Stimulated activated naive CD8-positive, alpha-beta T cell treated with anti-CD3 and anti-CD28 coated beads, Interleukin-15, Interleukin-2, amounts not matched to agents 100 ng/mL and 50 ng/mL, for 24 hours (primary cell): ENCODE data around the gene LBHD2.

Source experiments
- H3K27ac Mint-ChIP-seq: one replicate; pipeline ENCODE4 v1.8.0; 2021; ENCODE audit warnings: mild to moderate bottlenecking, mixed read lengths
- H3K27me3 Mint-ChIP-seq: one replicate; pipeline ENCODE4 v1.8.0; 2021; ENCODE audit warnings: mixed read lengths
- H3K36me3 Mint-ChIP-seq: one replicate; pipeline ENCODE4 v1.8.0; 2021; ENCODE audit warnings: low read depth, mixed read lengths
- H3K4me1 Mint-ChIP-seq: one replicate; pipeline ENCODE4 v1.8.0; 2021; ENCODE audit warnings: low read depth, mixed read lengths
- H3K4me3 Mint-ChIP-seq: one replicate; pipeline ENCODE4 v1.8.0; 2021; ENCODE audit warnings: mild to moderate bottlenecking, mixed read lengths
- H3K9me3 Mint-ChIP-seq: one replicate; pipeline ENCODE4 v1.8.0; 2021; ENCODE audit warnings: mixed read lengths

Gene LBHD2

GRCh38 chr14:103133210-103134140, 49.5 kb downstream of the LBHD2 start:
- Mint-ChIP-seq H3K36me3 (no peaks in the 10 kb centered on the region), H3K27ac (no peak overlapping the region), H3K9me3 (no peaks in the 10 kb centered on the region), H3K4me3 (no peak overlapping the region), H3K27me3 (no peaks in the 10 kb centered on the region), H3K4me1 (no peaks in the 10 kb centered on the region)

- Mint-ChIP-seq H3K36me3 (no peaks in the 10 kb centered on the region), H3K9me3 (no peaks in the 10 kb centered on the region), H3K27me3 (no peaks in the 10 kb centered on the region), H3K27ac (no peak overlapping the region), H3K4me3 (no peak overlapping the region), H3K4me1 (no peaks in the 10 kb centered on the region)
Measured at GRCh38 chr14:103134405-103134804, 50.4 kb downstream of the LBHD2 start.

- Mint-ChIP-seq H3K4me1 (no peaks in the 10 kb centered on the region), H3K27me3 (peaks cover 3% of the 10 kb centered on the region), H3K9me3 (no peaks in the 10 kb centered on the region), H3K4me3 (no peak overlapping the region), H3K27ac (no peak overlapping the region), H3K36me3 (no peaks in the 10 kb centered on the region)
Measured at GRCh38 chr14:103134919-103135318, 50.9 kb downstream of the LBHD2 start.

DNA sequence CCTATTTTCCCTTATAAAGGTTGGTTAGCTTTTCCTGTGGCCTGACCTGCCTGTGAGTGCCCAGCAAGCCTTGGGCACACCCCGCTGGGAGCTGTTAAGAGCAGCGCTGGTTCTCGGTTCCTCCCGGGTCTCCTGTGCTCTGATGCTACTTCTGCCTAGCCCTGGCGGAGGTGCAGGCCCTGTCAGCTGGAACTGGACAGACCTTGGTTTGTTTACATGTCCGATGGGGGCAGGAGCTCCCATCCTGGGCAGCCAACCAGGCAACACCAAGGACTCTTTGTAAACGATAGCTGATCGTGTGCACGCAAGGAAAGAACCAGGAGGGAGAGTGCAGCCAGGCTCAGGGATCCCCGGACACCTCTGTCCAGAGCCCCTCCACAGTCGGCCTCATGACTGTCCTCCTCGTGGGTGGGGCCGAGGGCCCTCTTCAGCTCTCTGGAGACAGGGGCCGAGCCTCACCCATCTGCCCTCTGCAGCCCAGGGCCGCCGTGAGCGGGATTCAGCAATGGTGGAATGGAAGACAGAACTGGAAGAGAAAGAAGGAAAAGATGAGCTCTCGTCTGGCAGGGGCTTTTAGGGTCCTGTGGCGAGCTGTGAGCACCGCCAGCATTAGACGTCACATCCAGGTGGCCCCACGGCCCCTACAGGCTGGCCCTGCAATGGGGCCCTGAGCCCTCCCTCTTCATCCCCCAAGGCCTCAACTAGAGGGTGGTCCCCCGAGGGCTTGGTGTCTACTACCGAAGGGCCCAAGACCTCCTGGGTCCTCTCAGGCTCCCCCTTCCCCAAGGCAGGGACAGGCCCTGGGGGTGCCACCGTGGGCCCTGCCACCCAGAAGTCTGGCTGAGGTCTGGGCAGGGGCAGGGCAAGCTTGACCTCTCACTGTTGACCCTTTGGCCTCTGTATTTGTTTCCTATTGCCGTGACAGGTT, 51.6 kb downstream of the LBHD2 start:
- H3K27me3 Mint-ChIP-seq = peaks cover 7% of the 10 kb centered on the region
- no peaks in the 10 kb centered on the region for H3K4me1 Mint-ChIP-seq
- no peak overlapping the region for H3K4me3 Mint-ChIP-seq
- no peaks in the 10 kb centered on the region for H3K9me3 Mint-ChIP-seq
- H3K27ac Mint-ChIP-seq = no peak overlapping the region
- no peaks in the 10 kb centered on the region for H3K36me3 Mint-ChIP-seq

- no peak overlapping the region for H3K27ac Mint-ChIP-seq
- no peaks in the 10 kb centered on the region for H3K4me1 Mint-ChIP-seq
- no peak overlapping the region for H3K4me3 Mint-ChIP-seq
- peaks cover 12% of the 10 kb centered on the region for H3K27me3 Mint-ChIP-seq
- no peaks in the 10 kb centered on the region for H3K9me3 Mint-ChIP-seq
- no peaks in the 10 kb centered on the region for H3K36me3 Mint-ChIP-seq
Measured at GRCh38 chr14:103136388-103137271, 52.6 kb downstream of the LBHD2 start.

DNA sequence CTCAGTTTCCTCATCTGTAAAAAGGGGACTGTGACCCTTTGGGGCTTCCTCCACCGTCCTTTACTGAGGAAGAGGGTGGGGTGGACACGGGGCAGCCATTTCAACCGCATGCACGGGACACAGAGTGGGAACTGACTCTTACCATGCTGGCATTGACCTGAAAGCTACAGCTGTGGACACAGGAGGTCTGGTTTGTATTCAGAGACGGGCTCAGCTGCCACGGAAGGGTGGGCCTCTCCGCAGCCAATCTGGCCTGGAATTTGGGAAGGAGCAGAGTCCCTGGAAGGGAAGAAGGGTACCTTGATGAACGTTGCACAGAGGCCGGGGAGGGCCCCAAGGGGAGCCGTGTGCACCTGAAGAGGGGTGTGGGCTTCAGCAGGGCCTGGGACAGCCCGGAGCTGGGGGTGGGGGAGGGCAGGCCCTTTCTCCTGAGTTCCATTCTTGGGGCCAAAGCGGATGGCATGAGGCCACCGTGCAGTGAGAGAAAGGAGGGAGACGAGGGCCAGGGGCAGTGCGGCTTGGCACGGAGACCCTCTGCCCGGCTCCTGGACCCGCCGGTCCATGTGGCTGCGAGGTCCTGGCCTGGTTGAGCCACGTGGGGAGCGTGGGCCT, 53.8 kb downstream of the LBHD2 start:
- H3K4me1 Mint-ChIP-seq = no peaks in the 10 kb centered on the region
- H3K9me3 Mint-ChIP-seq = no peaks in the 10 kb centered on the region
- H3K27ac Mint-ChIP-seq = no peak overlapping the region
- peaks cover 22% of the 10 kb centered on the region for H3K27me3 Mint-ChIP-seq
- no peaks in the 10 kb centered on the region for H3K36me3 Mint-ChIP-seq
- H3K4me3 Mint-ChIP-seq = no peak overlapping the region

- Mint-ChIP-seq H3K27me3 (peaks cover 29% of the 10 kb centered on the region), H3K36me3 (no peaks in the 10 kb centered on the region)
Measured at GRCh38 chr14:103138301-103139131, 54.5 kb downstream of the LBHD2 start.

DNA sequence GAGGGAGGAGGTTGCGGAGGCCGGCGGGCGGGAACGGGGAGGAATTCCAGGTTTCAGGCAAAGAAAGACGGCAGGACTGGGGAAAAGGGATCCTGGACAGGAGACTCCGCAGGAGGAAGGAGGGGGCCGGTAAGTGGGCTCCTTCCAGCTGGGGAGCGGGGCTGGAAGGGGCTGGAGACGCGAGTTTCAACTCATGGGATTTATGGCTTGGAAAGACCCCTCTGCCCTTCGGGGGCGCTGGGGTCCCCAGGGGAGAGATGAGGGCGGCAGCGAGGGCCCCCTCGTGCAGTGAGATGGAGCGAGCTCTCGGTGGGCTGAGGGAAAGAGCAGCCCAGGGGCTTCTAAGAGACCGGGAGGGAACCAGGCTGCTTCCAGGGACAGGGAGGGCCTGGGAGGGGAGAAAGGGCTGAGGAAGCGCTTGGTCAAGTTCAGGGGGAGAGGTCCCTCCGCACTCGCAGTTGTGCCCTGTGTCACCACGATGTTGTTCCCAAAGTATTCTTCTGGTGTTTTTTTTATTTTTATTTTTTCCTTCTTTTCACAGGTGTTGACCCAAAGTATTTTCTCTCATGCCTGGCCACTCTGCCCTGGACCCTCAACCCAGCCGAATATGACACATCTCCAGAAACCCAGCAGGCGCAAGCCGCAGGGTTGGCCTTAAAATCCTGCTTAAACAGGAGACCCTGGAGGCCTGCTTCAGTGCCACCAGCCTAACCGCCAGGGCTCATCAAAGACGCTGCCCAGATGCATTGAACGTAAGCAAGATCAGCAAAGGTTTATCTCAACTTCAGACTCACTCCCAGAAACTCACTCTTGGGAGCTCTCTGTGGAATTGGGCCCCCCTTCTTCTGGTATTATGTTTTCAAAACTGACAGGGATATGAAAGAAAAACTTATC, 55.4 kb downstream of the LBHD2 start:
- Mint-ChIP-seq H3K36me3 (no peaks in the 10 kb centered on the region), H3K27ac (no peak overlapping the region), H3K9me3 (no peaks in the 10 kb centered on the region), H3K4me1 (no peaks in the 10 kb centered on the region), H3K4me3 (no peak overlapping the region), H3K27me3 (peaks cover 33% of the 10 kb centered on the region)

More at GRCh38 chr14:103138301-103139131, 54.5 kb downstream of the LBHD2 start:
- Mint-ChIP-seq H3K27ac (no peak overlapping the region), H3K4me3 (no peak overlapping the region), H3K4me1 (no peaks in the 10 kb centered on the region), H3K9me3 (no peaks in the 10 kb centered on the region)
